HG02623 (cell line): Measurements from ENCODE around the gene AGAP2.
"Not testable (repeated sequence)": the region's sequence is repeated elsewhere in the genome, so short reads cannot be mapped to it uniquely, and the experiment has no call there.

Experiments
- ATAC-seq: cut with Tn5 transposase; IDR thresholded peaks from one replicate; pipeline ENCODE4 v1.9.1; 2021; ENCODE audit warnings: moderate library complexity; ENCODE audit not compliant: unreplicated experiment

AGAP2 gene

DNA sequence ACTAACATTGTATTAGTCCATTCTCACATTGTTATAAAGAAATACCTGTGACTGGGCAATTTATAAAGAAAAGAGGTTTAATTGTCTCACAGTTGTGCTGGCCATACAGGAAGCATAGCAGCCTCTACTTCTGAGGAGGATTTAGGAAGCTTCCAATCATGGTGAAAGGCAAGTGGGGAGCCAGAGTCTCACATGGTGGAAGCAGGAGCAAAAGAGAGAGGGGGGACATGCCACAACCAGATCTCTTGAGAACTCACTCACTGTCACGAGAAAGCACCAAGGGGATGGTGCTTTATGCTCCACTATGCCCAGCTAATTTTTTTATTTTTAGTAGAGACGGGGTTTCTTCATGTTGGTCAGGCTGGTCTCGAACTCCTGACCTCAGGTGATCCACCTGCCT, 31.3 kb downstream of the AGAP2 start:
- ATAC-seq, result no peak

DNA sequence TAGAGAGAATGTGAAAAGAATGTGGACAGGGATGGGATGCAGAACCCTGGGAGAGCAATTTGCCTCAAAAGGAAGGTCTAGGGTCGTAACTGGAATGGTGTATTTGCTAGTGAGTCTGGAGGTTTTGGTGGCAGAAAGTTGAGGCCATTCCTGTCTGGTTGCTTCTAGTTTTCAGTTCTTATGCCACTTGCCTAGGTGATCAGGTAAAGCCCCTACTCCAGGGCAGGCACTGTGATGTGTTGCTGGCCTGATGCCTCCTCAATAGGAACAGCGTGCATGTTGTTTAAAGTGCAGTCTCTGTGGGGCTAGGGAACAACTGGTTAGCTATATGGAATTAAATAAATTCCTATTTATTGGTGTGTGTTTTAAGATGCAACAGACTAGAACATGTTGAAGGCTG, 38.2 kb downstream of the AGAP2 start:
- no peak for ATAC-seq

DNA sequence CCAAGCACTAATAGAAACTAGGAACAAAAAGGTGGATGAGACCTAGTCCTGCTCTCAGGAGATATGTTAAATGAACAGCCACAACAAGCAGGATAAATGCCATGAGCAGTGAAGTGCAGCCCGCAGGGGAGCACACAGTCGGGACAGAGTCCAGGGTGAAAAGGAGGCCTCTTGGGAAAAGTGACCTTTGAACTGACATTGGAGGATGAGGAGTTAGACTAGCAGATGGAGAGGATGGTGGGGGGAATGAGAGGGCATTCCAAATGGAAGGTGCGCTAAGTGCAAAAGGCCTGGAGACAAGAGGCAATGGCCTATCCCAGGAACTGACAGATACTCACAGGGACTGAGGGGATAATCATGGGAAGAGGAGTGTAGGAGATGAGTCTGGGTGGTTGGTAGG, 40.1 kb downstream of the AGAP2 start:
- ATAC-seq, result no peak

DNA sequence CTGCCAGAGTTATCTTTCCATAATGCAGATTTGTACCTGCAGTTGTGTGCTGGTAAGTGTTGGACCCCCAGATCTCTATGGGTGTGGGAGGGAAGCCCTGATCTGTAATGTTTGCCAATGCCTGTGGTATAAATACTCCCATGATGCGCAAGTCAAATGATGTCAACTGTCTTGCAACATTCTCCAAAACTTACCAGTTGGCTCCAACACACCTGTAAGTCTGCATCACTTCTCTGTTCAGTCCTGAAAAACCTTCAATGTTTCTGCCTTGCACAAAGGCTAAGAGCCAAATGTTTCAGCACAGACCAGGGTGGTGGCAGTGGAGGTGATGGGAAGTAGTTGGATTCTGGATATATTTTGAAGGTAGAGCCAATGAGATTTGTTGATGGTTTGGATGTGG, 41.5 kb downstream of the AGAP2 start:
- ATAC-seq, result no peak

GRCh38 chr12:57695770-57696432, 42.6 kb downstream of the AGAP2 start:
- no peak for ATAC-seq

GRCh38 chr12:57694459-57695019, 44.0 kb downstream of the AGAP2 start:
- ATAC-seq, result no peak

DNA sequence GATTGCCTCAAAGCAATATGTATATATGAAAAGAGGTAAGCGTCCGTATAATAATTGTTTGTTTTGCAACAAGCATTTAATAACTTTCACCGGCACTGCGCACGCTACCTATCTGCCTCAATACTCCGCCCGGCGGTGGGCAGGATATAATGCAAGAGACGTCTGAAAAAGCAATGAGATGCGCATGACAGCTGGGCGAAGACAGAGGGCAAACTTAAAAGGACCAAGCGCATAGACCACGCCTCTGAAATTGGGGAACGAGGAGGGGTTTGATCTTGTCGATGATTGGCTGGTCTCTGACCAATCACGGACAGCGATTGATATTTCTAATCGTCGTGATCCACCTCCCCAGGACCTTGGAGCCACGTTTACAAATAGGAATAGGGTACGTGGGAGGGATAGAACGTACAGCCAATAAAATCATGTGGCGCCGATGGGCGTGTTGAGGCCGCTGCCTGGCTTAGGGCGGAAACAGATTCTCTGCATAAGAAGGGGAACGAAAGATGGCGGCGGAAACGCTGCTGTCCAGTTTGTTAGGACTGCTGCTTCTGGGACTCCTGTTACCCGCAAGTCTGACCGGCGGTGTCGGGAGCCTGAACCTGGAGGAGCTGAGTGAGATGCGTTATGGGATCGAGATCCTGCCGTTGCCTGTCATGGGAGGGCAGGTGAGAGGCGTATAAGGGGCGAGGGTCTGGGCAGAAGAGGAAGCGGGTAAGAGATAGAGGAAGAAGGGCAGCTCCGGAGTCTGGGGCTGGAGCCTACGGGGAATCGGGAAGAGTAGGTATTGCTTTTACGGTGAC, 44.7 kb downstream of the AGAP2 start, which contains the start of gene OS9:
Gene OS9, plus strand, starts transcription at position 474 of the 800 bp plus-strand sequence. Its CDS starts 30 bp downstream, at position 504.
- peak; percentile 96 for ATAC-seq

- no peak for ATAC-seq
These were observed 45.3 kb downstream of the AGAP2 start for GRCh38 chr12:57693317-57693658.

DNA sequence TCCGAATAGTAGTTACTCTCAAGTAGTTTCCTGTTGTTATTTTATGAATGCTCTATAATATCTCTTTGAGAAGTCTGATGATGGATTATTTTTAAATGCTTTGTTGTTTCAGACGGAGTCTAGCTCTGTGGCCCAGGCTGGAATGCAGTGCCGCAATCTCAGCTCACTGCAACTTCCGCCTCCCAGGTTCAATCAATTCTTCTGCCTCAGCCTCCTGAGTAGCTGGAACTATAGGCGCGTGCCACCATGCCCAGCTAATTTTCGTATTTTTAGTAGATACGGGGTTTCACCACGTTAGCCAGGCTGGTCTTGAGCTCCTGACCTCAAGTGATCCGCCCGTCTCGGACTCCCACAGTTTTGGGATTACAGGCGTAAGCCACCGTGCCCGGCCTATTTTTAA, 46.0 kb downstream of the AGAP2 start:
- ATAC-seq, result no peak

DNA sequence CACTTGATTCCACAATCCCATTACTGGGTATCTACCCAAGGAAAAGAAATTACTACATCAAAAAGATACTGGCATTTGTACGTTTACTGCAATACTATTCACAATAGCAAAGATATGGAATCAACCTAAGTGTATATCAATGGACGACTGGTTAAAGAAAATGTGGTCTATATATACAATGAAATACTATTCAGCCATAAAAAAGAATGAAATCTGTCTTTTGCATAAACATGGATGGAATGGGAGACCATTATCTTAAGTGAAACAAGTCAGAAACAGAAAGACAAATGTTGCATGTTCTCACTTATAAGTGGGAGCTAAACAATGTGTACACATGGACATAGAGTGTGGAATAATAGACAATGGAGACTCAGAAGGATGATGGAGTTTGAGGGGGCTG, 49.6 kb downstream of the AGAP2 start:
- ATAC-seq, result no peak

DNA sequence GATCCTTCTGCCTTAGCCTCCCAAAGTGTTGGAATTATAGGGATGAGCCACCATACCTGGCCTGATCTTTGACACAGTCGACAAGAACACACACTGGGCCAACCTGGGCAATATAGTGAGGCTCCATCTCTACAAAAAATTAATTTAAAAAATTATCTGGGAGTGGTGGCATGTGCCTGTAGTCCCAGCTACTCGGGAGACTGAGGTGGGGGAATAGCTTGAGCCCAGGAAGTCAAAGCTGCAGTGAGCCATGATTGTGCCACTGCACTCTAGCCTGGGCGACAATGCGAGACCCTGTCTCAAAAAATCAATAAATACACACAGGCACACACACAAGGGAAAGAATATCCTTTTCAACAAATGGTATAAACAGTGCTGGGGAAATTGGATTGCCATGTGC, 50.7 kb downstream of the AGAP2 start:
- no peak for ATAC-seq

GRCh38 chr12:57679697-57680096, 58.8 kb downstream of the AGAP2 start:
- ATAC-seq, result no peak

DNA sequence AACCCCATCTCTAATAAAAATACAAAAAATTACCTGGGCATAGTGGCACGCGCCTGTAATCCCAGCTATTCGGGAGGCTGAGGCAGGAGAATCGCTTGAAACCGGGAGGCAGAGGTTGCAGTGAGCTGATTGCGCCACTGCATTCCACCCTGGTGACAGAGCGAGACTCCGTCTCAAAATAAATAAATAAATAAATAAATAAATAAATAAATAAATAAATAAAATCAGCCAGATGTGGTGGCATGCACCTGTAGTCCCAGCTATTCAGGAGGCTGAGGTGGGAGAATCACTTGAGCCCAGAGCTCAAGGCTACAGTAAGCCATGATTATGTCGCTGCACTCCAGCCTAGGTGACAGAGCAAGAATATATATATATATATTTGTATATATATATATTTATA, 60.6 kb downstream of the AGAP2 start:
- not testable (repeated sequence) for ATAC-seq

- no peak for ATAC-seq
These were observed 63.9 kb downstream of the AGAP2 start for GRCh38 chr12:57674691-57675090.
